ENCODE data around the gene LAMC3.

Gene LAMC3

GRCh38 chr9:131045300-131046092 is 36.5 kb downstream of the LAMC3 start:
- Mint-ChIP-seq H3K27me3 (peaks cover 14% of the 10 kb centered on the region), H3K36me3 (ENCODE audit: low read depth) (no peaks in the 10 kb centered on the region), H3K4me3 (no peak overlapping the region), H3K27ac (no peak overlapping the region), H3K9me3 (no peaks in the 10 kb centered on the region), H3K4me1 (ENCODE audit: low read depth) (peaks cover 6% of the 10 kb centered on the region)
- peak; percentile 48 for DNase-seq

- peaks cover 6% of the 10 kb centered on the region for H3K4me1 Mint-ChIP-seq (ENCODE audit: low read depth)
- no peaks in the 10 kb centered on the region for H3K36me3 Mint-ChIP-seq (ENCODE audit: low read depth)
- H3K27ac Mint-ChIP-seq: no peak overlapping the region
- no peak for DNase-seq
- H3K27me3 Mint-ChIP-seq: peaks cover 14% of the 10 kb centered on the region
- H3K4me3 Mint-ChIP-seq: no peak overlapping the region
- no peaks in the 10 kb centered on the region for H3K9me3 Mint-ChIP-seq
Measured at GRCh38 chr9:131046093-131046380, 37.1 kb downstream of the LAMC3 start.

GRCh38 chr9:131046581-131047202 is 37.7 kb downstream of the LAMC3 start:
- no peak overlapping the region for H3K27ac Mint-ChIP-seq
- peak; percentile 85 for DNase-seq
- H3K36me3 Mint-ChIP-seq (ENCODE audit: low read depth): no peaks in the 10 kb centered on the region
- no peaks in the 10 kb centered on the region for H3K9me3 Mint-ChIP-seq
- H3K4me3 Mint-ChIP-seq: no peak overlapping the region
- H3K27me3 Mint-ChIP-seq: peaks cover 14% of the 10 kb centered on the region
- peaks cover 6% of the 10 kb centered on the region for H3K4me1 Mint-ChIP-seq (ENCODE audit: low read depth)

GRCh38 chr9:131048332-131048731 is 39.4 kb downstream of the LAMC3 start:
- no peak for DNase-seq
- H3K9me3 Mint-ChIP-seq: no peaks in the 10 kb centered on the region
- H3K27me3 Mint-ChIP-seq: peaks cover 14% of the 10 kb centered on the region
- no peak overlapping the region for H3K27ac Mint-ChIP-seq
- H3K4me3 Mint-ChIP-seq: no peak overlapping the region
- H3K36me3 Mint-ChIP-seq (ENCODE audit: low read depth): no peaks in the 10 kb centered on the region
- peaks cover 6% of the 10 kb centered on the region for H3K4me1 Mint-ChIP-seq (ENCODE audit: low read depth)

GRCh38 chr9:131048820-131049219 is 39.8 kb downstream of the LAMC3 start:
- Mint-ChIP-seq H3K27me3 (peaks cover 14% of the 10 kb centered on the region), H3K4me3 (no peak overlapping the region), H3K4me1 (ENCODE audit: low read depth) (peaks cover 6% of the 10 kb centered on the region), H3K27ac (no peak overlapping the region), H3K36me3 (ENCODE audit: low read depth) (no peaks in the 10 kb centered on the region), H3K9me3 (no peaks in the 10 kb centered on the region)
- DNase-seq: no peak

GRCh38 chr9:131049829-131050715 is 41.1 kb downstream of the LAMC3 start:
- Mint-ChIP-seq H3K9me3 (no peaks in the 10 kb centered on the region), H3K4me1 (ENCODE audit: low read depth) (peaks cover 6% of the 10 kb centered on the region), H3K4me3 (no peak overlapping the region), H3K27me3 (peaks cover 14% of the 10 kb centered on the region), H3K36me3 (ENCODE audit: low read depth) (no peaks in the 10 kb centered on the region), H3K27ac (no peak overlapping the region)
- no peak for DNase-seq

GRCh38 chr9:131050831-131051230 is 41.9 kb downstream of the LAMC3 start:
- Mint-ChIP-seq H3K4me3 (no peak overlapping the region), H3K27me3 (peaks cover 14% of the 10 kb centered on the region), H3K9me3 (no peaks in the 10 kb centered on the region), H3K27ac (no peak overlapping the region), H3K4me1 (ENCODE audit: low read depth) (peaks cover 5% of the 10 kb centered on the region), H3K36me3 (ENCODE audit: low read depth) (no peaks in the 10 kb centered on the region)
- DNase-seq: no peak

GRCh38 chr9:131051592-131052517 is 42.9 kb downstream of the LAMC3 start:
- Mint-ChIP-seq H3K9me3 (no peaks in the 10 kb centered on the region), H3K4me3 (no peak overlapping the region), H3K4me1 (ENCODE audit: low read depth) (peaks cover under 1% of the 10 kb centered on the region), H3K36me3 (ENCODE audit: low read depth) (no peaks in the 10 kb centered on the region), H3K27me3 (peaks cover 14% of the 10 kb centered on the region), H3K27ac (no peak overlapping the region)
- DNase-seq: no peak

GRCh38 chr9:131053896-131054295 is 44.9 kb downstream of the LAMC3 start:
- Mint-ChIP-seq H3K4me1 (ENCODE audit: low read depth) (no peaks in the 10 kb centered on the region), H3K27me3 (peaks cover 10% of the 10 kb centered on the region), H3K36me3 (ENCODE audit: low read depth) (no peaks in the 10 kb centered on the region), H3K9me3 (no peaks in the 10 kb centered on the region), H3K27ac (no peak overlapping the region), H3K4me3 (no peak overlapping the region)
- DNase-seq: no peak

GRCh38 chr9:131056781-131057506 is 48.0 kb downstream of the LAMC3 start:
- Mint-ChIP-seq H3K4me3 (no peak overlapping the region), H3K27ac (no peak overlapping the region), H3K27me3 (no peaks in the 10 kb centered on the region), H3K4me1 (ENCODE audit: low read depth) (no peaks in the 10 kb centered on the region), H3K9me3 (no peaks in the 10 kb centered on the region), H3K36me3 (ENCODE audit: low read depth) (no peaks in the 10 kb centered on the region)
- DNase-seq: no peak

- no peaks in the 10 kb centered on the region for H3K36me3 Mint-ChIP-seq (ENCODE audit: low read depth)
- no peak overlapping the region for H3K27ac Mint-ChIP-seq
- no peaks in the 10 kb centered on the region for H3K9me3 Mint-ChIP-seq
- no peaks in the 10 kb centered on the region for H3K4me1 Mint-ChIP-seq (ENCODE audit: low read depth)
- no peak for DNase-seq
- no peaks in the 10 kb centered on the region for H3K27me3 Mint-ChIP-seq
- no peak overlapping the region for H3K4me3 Mint-ChIP-seq
Measured at GRCh38 chr9:131060900-131061630, 52.1 kb downstream of the LAMC3 start.

- H3K27ac Mint-ChIP-seq: no peak overlapping the region
- no peak for DNase-seq
- H3K9me3 Mint-ChIP-seq: no peaks in the 10 kb centered on the region
- H3K36me3 Mint-ChIP-seq (ENCODE audit: low read depth): no peaks in the 10 kb centered on the region
- H3K4me1 Mint-ChIP-seq (ENCODE audit: low read depth): no peaks in the 10 kb centered on the region
- no peak overlapping the region for H3K4me3 Mint-ChIP-seq
- no peaks in the 10 kb centered on the region for H3K27me3 Mint-ChIP-seq
Measured at GRCh38 chr9:131062969-131063368, 54.0 kb downstream of the LAMC3 start.

GRCh38 chr9:131065599-131065998 is 56.6 kb downstream of the LAMC3 start:
- H3K36me3 Mint-ChIP-seq (ENCODE audit: low read depth): no peaks in the 10 kb centered on the region
- no peaks in the 10 kb centered on the region for H3K27me3 Mint-ChIP-seq
- DNase-seq: no peak
- H3K4me3 Mint-ChIP-seq: no peak overlapping the region
- no peaks in the 10 kb centered on the region for H3K4me1 Mint-ChIP-seq (ENCODE audit: low read depth)
- no peak overlapping the region for H3K27ac Mint-ChIP-seq
- no peaks in the 10 kb centered on the region for H3K9me3 Mint-ChIP-seq
